IMR-90 (cell line): ENCODE results near the gene PRCD. TPM values are rescaled to one million over a fixed set of nuclear protein-coding genes. Genes with fewer than 3 reads are reported as not detected.

Source experiments
- ATAC-seq: fragments of 200-7000 bp; cut with Tn5 transposase; 2 replicates; pipeline ENCODE4 v1.9.1; 2020; ENCODE audit warnings: low read depth, mild to moderate bottlenecking, moderate library complexity
- BruUV-seq: library from RNA; stranded (reverse); fragments of 400-500 nt; replicated peaks from 2 replicates; lab custom pipeline; 2021; lab: Mats Ljungman, UMichigan
- CTCF ChIA-PET: fragments of 300-600 bp; formaldehyde crosslinking; extraction: SDS; loops from one replicate; lab custom pipeline; 2021; ENCODE audit warnings: antibody characterized with exemption; lab: Yijun Ruan, JAX
- POLR2A ChIA-PET: fragments of 300-600 bp; sonication (Branson Sonifier 250); formaldehyde crosslinking; loops from one replicate; lab custom pipeline; 2022; ENCODE audit warnings: antibody characterized with exemption; ENCODE audit not compliant: unreplicated experiment; lab: Charles Lee
- DNase-seq: peaks from one replicate; pipeline ENCODE4 v3.0.0; 2013
- H2AFZ ChIP-seq: replicated peaks from 2 replicates; pipeline ENCODE3; 2013; ENCODE audit warnings: low read length, mild to moderate bottlenecking; ENCODE audit not compliant: poor library complexity
- H2AK5ac ChIP-seq: 2 replicates; pipeline ENCODE4 v1.6.1; 2013; ENCODE audit warnings: low read depth, low read length, inconsistent platforms
- H2AK9ac ChIP-seq: replicated peaks from 2 replicates; pipeline ENCODE3; 2013; ENCODE audit warnings: mild to moderate bottlenecking, low read depth, low read length, moderate library complexity; ENCODE audit not compliant: poor library complexity
- H2BK120ac ChIP-seq: 2 replicates; pipeline ENCODE4 v1.6.1; 2013; ENCODE audit warnings: low read depth, low read length, inconsistent platforms
- H2BK15ac ChIP-seq: 3 replicates; pipeline ENCODE4 v1.6.1; 2013; ENCODE audit warnings: low read depth, low read length, inconsistent platforms
- H2BK20ac ChIP-seq: 2 replicates; pipeline ENCODE4 v1.6.1; 2013; ENCODE audit warnings: low read depth, mild to moderate bottlenecking, inconsistent platforms, low read length, moderate library complexity
- H2BK5ac ChIP-seq: 2 replicates; pipeline ENCODE4 v1.6.1; 2013; ENCODE audit warnings: mild to moderate bottlenecking, low read depth, low read length, inconsistent platforms; ENCODE audit not compliant: poor library complexity, severe bottlenecking
- H3K14ac ChIP-seq: replicated peaks from 2 replicates; pipeline ENCODE4 v1.6.1; 2013; ENCODE audit warnings: low read depth, low read length, inconsistent platforms
- H3K18ac ChIP-seq: 2 replicates; pipeline ENCODE4 v1.6.1; 2013; ENCODE audit warnings: low read depth, low read length, control low read depth
- H3K23ac ChIP-seq: 2 replicates; pipeline ENCODE4 v1.6.1; 2013; ENCODE audit warnings: low read depth, low read length, inconsistent platforms
- H3K27ac ChIP-seq: 2 replicates; pipeline ENCODE4 v1.5.1; 2013; ENCODE audit warnings: mild to moderate bottlenecking, control low read depth, low read length; ENCODE audit not compliant: insufficient read depth
- H3K27me3 ChIP-seq: 2 replicates; pipeline ENCODE4 v1.6.1; 2013; ENCODE audit warnings: low read length; ENCODE audit not compliant: control insufficient read depth, insufficient read depth
- H3K36me3 ChIP-seq: 2 replicates; pipeline ENCODE4 v1.6.1; 2013; ENCODE audit warnings: low read length, mixed read lengths; ENCODE audit not compliant: control insufficient read depth, insufficient read depth
- H3K4ac ChIP-seq: 2 replicates; pipeline ENCODE4 v1.6.1; 2013; ENCODE audit warnings: low read depth, low read length, inconsistent platforms
- H3K4me1 ChIP-seq: 2 replicates; pipeline ENCODE4 v1.6.1; 2013; ENCODE audit warnings: low read length, mixed read lengths; ENCODE audit not compliant: control insufficient read depth, insufficient read depth
- H3K4me2 ChIP-seq: 2 replicates; pipeline ENCODE4 v1.6.1; 2013; ENCODE audit warnings: low read depth, mild to moderate bottlenecking, control low read depth, low read length, moderate library complexity
- H3K4me3 ChIP-seq: 2 replicates; pipeline ENCODE4 v1.5.1; 2013; ENCODE audit warnings: low read depth, mild to moderate bottlenecking, control low read depth, low read length, moderate library complexity; ENCODE audit not compliant: insufficient read depth
- H3K56ac ChIP-seq: 2 replicates; pipeline ENCODE4 v1.6.1; 2013; ENCODE audit warnings: low read length, inconsistent platforms; ENCODE audit not compliant: insufficient read depth; ENCODE audit errors: extremely low read depth
- H3K79me1 ChIP-seq, 2 experiments: 2 replicates each; pipeline ENCODE4 v1.6.1; 2013; ENCODE audit warnings: low read length in 2 of 2, inconsistent platforms in 1 of 2, low read depth in 1 of 2
- H3K9ac ChIP-seq: 2 replicates; pipeline ENCODE4 v1.6.1; 2013; ENCODE audit warnings: low read depth, low read length, control low read depth
- H3K9me1 ChIP-seq: 2 replicates; pipeline ENCODE4 v1.6.1; 2013; ENCODE audit warnings: low read length, inconsistent platforms; ENCODE audit not compliant: insufficient read depth
- H3K9me3 ChIP-seq: 2 replicates; pipeline ENCODE4 v1.6.1; 2013; ENCODE audit warnings: low read length; ENCODE audit not compliant: control insufficient read depth, insufficient read depth
- H4K20me1 ChIP-seq: 2 replicates; pipeline ENCODE4 v1.6.1; 2013; ENCODE audit warnings: low read length, inconsistent platforms; ENCODE audit not compliant: insufficient read depth
- H4K5ac ChIP-seq: 2 replicates; pipeline ENCODE4 v1.6.1; 2013; ENCODE audit warnings: mild to moderate bottlenecking, low read depth, low read length, control low read depth
- H4K8ac ChIP-seq, 2 experiments: 2 replicates each; pipeline ENCODE4 v1.6.1; 2013; ENCODE audit warnings: low read depth in 2 of 2, low read length in 2 of 2, control low read depth in 1 of 2, inconsistent platforms in 1 of 2
- H4K91ac ChIP-seq: 2 replicates; pipeline ENCODE4 v1.6.1; 2013; ENCODE audit warnings: low read depth, low read length, inconsistent platforms; ENCODE audit not compliant: insufficient read depth
- BHLHE40 ChIP-seq: fragments of 150-350 bp; IDR thresholded peaks from 2 replicates; pipeline ENCODE4 v1.6.1; 2016; ENCODE audit warnings: mild to moderate bottlenecking, low read depth, low read length
- FOS ChIP-seq: fragments of 150-350 bp; IDR thresholded peaks from 2 replicates; pipeline ENCODE4 v1.6.1; 2016; ENCODE audit warnings: low read depth, low read length
- NFE2L2 ChIP-seq: fragments of 150-350 bp; IDR thresholded peaks from 2 replicates; pipeline ENCODE4 v1.6.1; 2016; ENCODE audit warnings: low read depth, mild to moderate bottlenecking, low read length
- POLR2A ChIP-seq: IDR thresholded peaks from 2 replicates; pipeline ENCODE4 v1.6.1; 2012; ENCODE audit warnings: mild to moderate bottlenecking, low read depth, low read length
- RCOR1 ChIP-seq: IDR thresholded peaks from 2 replicates; pipeline ENCODE4 v1.6.1; 2012; ENCODE audit warnings: mild to moderate bottlenecking, low read length, improper control_type of control experiment; ENCODE audit not compliant: insufficient replicate concordance
- RFX5 ChIP-seq: IDR thresholded peaks from 2 replicates; pipeline ENCODE4 v1.8.0; 2012; ENCODE audit warnings: low read depth, mild to moderate bottlenecking, low read length, moderate library complexity
- WGBS, 2 experiments: methylation state at CpG; one replicate each; pipeline versions ENCODE4 v1.1.5 to v1.1.7; 2013; ENCODE audit warnings: missing lambda C conversion rate in 2 of 2; ENCODE audit not compliant: insufficient read length in 1 of 2; ENCODE audit errors: extremely low coverage in 2 of 2; 5-methylcytosine and 5-hydroxymethylcytosine counted together
- dilution Hi-C: fragments of 300-500 bp; cut with HindIII; formaldehyde crosslinking; loops from one replicate; pipeline ENCODE4 v1.14.3; 2018; ENCODE audit warnings: low sequenced_read_pairs; ENCODE audit not compliant: unreplicated experiment
- in situ Hi-C: fragments of 300-500 bp; cut with MboI; formaldehyde crosslinking; loops from 3 replicates; pipeline ENCODE4 v1.14.3; 2019; ENCODE audit warnings: low sequenced_read_pairs, inconsistent platforms, mixed read lengths
- intact Hi-C: fragments of 100-400 bp; cut with micrococcal nuclease; formaldehyde crosslinking; loops from 2 replicates; pipeline ENCODE4 v1.10.0; 2022
- polyA plus RNA-seq, 3 experiments: library from polyadenylated mRNA; depleted of rRNA; stranded (reverse); fragments of >200 nt; gene quantifications; 2 replicates each; pipeline ENCODE4 v1.2.3, GENCODE V29; 2012; ENCODE audit warnings: low replicate concordance in 1 of 3
- total RNA-seq: library from RNA; depleted of rRNA; stranded (reverse); fragments of >200 nt; gene quantifications from 2 replicates; pipeline ENCODE4 v1.2.3, GENCODE V29; 2012
- TF ChIP-seq, protein P1 (sequence below): fragments of 150-350 bp; IDR thresholded peaks from 2 replicates; pipeline ENCODE4 v1.6.1; 2016; ENCODE audit warnings: low read depth, mild to moderate bottlenecking, low read length, moderate library complexity, borderline replicate concordance
- TF ChIP-seq, protein P2 (sequence below): fragments of 150-350 bp; IDR thresholded peaks from 2 replicates; pipeline ENCODE4 v1.6.1; 2017; ENCODE audit warnings: mild to moderate bottlenecking, antibody characterized with exemption, low read length, low read depth
- TF ChIP-seq, protein P3 (sequence below): conservative IDR thresholded peaks from 2 replicates; pipeline ENCODE4 v1.5.1; 2012; ENCODE audit warnings: mild to moderate bottlenecking, low read depth, low read length, improper control_type of control experiment

The PRCD gene
- total and polyA plus RNA-seq, 2 of the 4 experiments (the other 2 are of a cell fraction), result 0.32 TPM; not detected in 1

DNA sequence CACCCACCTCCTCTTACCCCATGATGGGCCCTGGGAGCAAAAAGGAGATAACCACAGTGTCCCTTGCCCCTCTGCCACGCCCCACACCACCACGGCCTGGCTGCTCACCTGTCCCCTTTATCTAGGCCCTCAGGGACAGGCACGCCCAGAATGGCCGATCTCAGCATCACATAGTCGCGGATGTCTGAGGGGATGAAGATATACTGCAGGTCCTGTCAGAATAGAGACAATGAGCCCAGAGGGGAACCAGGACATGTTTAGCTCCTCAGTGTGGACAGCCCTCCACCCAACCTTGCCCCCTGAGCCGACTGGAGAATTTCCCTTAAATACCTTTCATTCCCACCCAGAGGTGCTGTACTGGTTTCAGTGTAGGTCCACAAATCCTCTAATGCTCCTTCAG, 30.6 kb downstream of the PRCD start:
- Histone ChIP-seq H3K4ac (no peak overlapping the region), H2BK5ac (no peak overlapping the region), H2BK15ac (no peak overlapping the region), H3K18ac (no peak overlapping the region), H3K9me3 (peaks cover 6% of the 10 kb centered on the region), H3K79me1 (peaks cover 5 to 15% of the 10 kb centered on the region in 2 experiments), H3K4me3 (no peak overlapping the region), H3K4me2 (no peak overlapping the region), H3K27ac (no peak overlapping the region), H2AK9ac (no peak overlapping the region), H2AK5ac (no peak overlapping the region), H3K36me3 (peaks cover 10% of the 10 kb centered on the region), H4K8ac (no peak overlapping the region), H4K20me1 (peaks cover 29% of the 10 kb centered on the region), H3K27me3 (no peaks in the 10 kb centered on the region), H3K9me1 (peaks cover 4% of the 10 kb centered on the region; the same call in 1 of the 2 replicates), H3K56ac (no peak overlapping the region), H2BK20ac (no peak overlapping the region), H4K5ac (no peak overlapping the region), H3K23ac (no peak overlapping the region), H4K91ac (no peak overlapping the region), H2AFZ (no peak overlapping the region), H3K9ac (no peak overlapping the region), H3K14ac (no peak overlapping the region), H3K4me1 (no peaks in the 10 kb centered on the region), H2BK120ac (no peak overlapping the region)
- ChIA-PET CTCF (no interaction called here), POLR2A (no interaction called here)
- intact Hi-C loops, result no loop called here
- DNase-seq, result no peak
- no TSS peak for BruUV-seq
- no peak for TF ChIP-seq BHLHE40
- no peak for TF ChIP-seq RCOR1
- TF ChIP-seq NFE2L2, result no peak
- TF ChIP-seq, protein P1, sequence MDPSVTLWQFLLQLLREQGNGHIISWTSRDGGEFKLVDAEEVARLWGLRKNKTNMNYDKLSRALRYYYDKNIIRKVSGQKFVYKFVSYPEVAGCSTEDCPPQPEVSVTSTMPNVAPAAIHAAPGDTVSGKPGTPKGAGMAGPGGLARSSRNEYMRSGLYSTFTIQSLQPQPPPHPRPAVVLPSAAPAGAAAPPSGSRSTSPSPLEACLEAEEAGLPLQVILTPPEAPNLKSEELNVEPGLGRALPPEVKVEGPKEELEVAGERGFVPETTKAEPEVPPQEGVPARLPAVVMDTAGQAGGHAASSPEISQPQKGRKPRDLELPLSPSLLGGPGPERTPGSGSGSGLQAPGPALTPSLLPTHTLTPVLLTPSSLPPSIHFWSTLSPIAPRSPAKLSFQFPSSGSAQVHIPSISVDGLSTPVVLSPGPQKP, result no peak
- TF ChIP-seq POLR2A, result no peak
- TF ChIP-seq, protein P2, sequence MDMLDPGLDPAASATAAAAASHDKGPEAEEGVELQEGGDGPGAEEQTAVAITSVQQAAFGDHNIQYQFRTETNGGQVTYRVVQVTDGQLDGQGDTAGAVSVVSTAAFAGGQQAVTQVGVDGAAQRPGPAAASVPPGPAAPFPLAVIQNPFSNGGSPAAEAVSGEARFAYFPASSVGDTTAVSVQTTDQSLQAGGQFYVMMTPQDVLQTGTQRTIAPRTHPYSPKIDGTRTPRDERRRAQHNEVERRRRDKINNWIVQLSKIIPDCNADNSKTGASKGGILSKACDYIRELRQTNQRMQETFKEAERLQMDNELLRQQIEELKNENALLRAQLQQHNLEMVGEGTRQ, result no peak
- TF ChIP-seq, protein P3, sequence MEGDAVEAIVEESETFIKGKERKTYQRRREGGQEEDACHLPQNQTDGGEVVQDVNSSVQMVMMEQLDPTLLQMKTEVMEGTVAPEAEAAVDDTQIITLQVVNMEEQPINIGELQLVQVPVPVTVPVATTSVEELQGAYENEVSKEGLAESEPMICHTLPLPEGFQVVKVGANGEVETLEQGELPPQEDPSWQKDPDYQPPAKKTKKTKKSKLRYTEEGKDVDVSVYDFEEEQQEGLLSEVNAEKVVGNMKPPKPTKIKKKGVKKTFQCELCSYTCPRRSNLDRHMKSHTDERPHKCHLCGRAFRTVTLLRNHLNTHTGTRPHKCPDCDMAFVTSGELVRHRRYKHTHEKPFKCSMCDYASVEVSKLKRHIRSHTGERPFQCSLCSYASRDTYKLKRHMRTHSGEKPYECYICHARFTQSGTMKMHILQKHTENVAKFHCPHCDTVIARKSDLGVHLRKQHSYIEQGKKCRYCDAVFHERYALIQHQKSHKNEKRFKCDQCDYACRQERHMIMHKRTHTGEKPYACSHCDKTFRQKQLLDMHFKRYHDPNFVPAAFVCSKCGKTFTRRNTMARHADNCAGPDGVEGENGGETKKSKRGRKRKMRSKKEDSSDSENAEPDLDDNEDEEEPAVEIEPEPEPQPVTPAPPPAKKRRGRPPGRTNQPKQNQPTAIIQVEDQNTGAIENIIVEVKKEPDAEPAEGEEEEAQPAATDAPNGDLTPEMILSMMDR, result no peak
- TF ChIP-seq FOS, result no peak
- TF ChIP-seq RFX5, result no peak
- in situ Hi-C loops, result no loop called here
- dilution Hi-C loops, result no loop called here
- no peak for ATAC-seq
- 100% methylated on average over 1 of the region's 7 CpGs; no CpG with 5 or more reads in 1 of the 2 experiments for WGBS, 2 experiments
